AG20443 (cell line): ENCODE data around the gene SLC44A5.

Experiments
- DNase-seq: peaks from one replicate; pipeline ENCODE4 v3.0.0; 2012; ENCODE audit warnings: low spot score, mixed read lengths

The SLC44A5 gene

DNA sequence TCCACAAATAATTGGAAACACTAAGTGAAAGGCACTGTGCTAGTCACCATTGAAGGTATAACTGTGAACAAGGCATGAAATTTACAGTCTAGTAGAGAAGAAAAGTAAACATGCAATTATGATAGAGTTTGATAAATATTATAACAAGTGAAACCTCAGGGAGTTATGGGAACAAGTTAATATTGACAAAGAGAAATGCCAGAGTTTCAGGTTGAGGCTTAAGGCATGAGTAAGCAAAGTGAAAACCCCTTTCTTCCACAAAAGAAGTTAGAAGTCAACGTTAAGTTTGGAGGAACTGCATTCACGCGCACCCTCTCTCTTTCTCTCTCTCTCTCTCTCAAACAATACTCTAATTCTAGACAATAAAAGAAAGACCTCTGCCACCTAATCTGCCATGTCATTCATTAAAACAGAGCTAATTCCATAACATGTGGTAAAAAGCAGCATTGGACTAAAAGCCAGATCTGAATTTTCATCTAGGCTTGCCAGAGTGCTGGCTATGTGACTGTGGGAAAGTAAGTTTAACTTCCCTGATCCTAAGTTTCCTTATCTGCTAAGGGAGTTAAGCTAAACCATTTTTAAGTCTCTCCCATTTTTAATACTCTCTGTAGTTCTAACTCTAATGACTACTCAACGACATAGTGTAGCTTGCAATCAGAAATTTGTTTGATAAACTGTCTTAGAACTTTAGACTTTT lies 22.0 kb downstream of the SLC44A5 start:
- DNase-seq: no peak

DNA sequence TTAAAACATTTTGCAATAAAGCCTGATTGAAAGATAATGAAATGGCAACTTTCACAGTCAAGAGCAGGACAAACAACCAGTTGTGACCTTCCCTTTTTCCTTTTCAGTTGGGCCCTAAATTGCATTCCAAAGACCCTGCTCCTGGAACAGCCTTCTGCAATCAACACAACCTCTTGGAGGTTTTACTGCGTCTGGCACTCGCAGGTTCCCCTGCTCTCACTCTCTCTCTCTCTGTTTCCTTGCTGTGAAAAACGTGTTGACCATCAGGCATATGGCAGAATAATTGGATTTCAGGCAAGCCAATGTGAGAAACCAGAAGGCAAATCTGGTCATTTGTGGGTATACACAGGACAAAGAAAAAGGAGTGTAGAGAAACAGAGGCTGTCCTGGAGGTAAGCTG lies 23.2 kb downstream of the SLC44A5 start:
- no peak for DNase-seq

- no peak for DNase-seq
Measured at GRCh38 chr1:75583282-75583681, 27.6 kb downstream of the SLC44A5 start.

- no peak for DNase-seq
Measured at GRCh38 chr1:75582725-75583261, 28.1 kb downstream of the SLC44A5 start.

DNA sequence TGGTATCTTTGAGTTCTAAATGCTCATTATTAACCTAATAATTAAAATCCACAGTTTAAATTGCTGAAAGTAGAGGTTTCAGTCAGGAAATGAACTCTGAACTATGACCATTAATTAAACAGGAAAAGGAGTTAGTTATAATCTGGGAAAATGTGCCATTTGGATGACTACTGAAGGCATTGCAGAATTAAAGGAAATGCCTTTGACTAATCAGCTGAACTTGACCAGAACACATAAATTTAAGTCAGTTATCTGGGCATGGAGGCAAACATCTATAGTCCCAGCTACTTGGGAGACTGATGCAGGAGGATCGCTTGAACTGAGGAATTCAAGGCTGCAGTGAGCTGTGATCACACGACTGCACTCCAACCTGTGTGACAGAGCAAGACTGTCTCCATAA lies 31.9 kb downstream of the SLC44A5 start:
- DNase-seq: no peak

DNA sequence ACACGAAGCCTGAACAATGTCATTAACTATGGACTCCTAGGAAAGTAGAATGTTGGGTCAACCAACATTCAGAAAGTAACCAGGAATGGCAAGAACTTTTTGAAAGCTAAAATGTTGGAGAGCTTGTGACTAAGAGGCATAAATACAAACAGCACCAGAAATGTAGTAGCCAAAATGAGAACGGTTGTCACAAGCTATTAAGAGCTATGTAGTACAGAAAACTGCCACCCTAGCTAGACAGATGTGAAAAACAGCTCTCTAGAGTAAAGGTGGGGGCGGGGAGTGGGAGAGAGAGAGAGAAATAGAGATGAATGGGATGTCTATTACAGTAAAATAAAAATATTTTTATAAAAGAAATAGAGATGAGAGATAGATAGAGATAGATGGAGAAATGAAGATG lies 35.1 kb downstream of the SLC44A5 start:
- no peak for DNase-seq

- DNase-seq: no peak
Measured at GRCh38 chr1:75567191-75567590, 43.7 kb downstream of the SLC44A5 start.

GRCh38 chr1:75559800-75560199 lies 51.1 kb downstream of the SLC44A5 start:
- DNase-seq: no peak

DNA sequence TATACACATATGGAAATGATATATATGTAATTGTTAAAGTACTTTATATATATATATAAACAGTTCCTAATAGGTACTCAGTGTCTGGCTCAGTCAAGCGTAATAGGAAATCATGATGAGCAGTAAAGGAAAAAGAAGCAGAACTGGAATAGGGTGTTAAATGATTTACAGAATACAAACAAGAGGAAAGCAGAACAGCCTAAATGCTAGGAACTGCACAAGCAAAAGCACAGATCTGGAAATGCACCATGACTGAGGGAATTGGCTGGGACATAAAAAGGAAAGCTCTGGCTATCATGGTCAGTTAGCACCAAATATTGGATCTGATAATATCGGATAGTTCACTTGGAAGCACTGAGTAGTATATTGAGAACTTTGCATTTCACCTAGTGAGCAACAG lies 51.8 kb downstream of the SLC44A5 start:
- no peak for DNase-seq

DNA sequence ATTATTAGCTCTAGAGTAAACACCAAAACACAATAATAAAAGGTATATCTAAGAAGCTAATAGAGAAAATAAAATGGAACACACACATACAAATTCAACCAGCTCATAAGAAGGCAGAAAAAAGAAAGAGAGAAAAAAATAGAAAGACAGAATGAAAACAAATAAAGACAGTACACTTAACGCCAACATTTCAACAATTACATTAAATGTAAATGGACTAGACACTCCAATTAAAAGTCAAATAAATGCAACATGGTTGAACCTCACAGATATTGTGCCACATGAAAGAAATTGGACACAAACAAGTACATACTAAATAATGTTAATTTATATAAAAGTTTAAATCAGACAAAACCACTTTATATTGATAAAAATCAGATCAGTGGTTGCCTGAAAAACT lies 56.0 kb downstream of the SLC44A5 start:
- no peak for DNase-seq

DNA sequence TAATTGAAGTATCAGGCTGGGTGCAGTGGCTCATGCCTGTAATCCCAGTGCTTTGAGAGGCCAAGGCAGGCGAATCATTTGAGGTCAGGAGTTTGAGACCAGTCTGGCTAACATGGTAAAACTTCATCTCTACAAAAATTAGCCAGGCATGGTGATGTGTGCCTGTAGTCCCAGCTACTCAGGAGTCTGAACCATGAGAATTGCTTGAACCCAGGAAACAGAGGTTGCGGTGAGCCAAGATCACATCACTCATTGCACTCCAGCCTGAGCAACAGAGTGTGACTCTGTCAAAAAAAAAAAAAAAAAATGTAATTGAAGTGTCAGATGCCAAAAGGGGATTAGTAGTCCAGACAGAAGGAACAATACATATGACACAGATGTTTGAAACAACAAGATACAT lies 56.7 kb downstream of the SLC44A5 start:
- DNase-seq: no peak

DNA sequence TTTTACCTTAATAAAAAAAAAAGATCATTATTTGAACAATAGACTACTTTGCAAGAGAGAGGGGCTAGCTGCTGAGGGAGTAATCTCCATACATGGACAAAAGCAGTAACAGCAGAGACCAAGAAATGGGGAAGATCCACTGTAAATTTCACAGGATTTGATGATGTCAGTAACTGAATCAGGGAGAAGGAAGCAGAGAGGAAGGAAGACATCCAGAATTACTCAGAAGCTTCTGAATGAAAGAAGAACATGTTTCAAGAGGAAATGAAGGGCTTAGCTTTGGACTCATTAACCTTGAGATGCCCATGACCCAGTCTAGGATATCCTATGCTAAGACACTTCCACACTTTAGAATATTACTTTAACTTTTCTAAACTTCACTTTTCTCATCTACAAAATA lies 60.4 kb downstream of the SLC44A5 start:
- DNase-seq: no peak

DNA sequence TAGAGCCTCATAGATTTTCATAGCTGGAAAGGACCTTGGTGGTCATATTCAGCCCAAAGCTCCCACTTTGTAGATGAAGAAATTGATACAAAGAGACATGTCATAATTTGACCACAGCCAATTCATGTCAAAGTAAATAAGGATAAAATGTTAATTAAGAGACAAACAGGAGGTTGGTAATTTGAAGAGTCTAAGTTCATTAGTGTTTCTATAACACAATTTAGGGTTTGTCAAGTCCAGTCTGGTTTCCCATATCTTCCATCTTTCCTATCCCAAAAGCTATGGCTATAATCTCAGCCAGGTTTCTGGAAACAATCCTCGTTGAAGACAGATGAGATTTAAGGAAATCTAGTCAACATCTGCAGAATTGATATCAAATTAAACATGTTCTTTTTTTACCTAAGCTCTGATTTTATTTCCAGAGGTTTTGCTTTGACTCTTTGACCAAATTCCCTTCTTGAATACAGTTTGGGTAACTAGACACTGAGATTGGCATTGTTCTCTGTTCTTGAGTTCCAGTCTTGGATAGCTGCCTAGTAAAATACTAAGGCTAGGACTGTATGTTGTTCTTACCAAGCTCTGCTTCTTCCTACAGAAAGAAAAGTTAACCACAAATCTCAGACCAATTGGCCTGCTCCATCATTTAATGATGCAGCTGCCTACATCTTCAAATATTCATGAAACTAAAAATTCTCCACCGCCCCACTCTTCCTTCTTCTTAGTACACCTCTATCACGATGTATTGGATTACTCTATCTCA lies 62.0 kb downstream of the SLC44A5 start:
- DNase-seq: no peak

- no peak for DNase-seq
Measured at GRCh38 chr1:75543705-75544104, 67.2 kb downstream of the SLC44A5 start.

DNA sequence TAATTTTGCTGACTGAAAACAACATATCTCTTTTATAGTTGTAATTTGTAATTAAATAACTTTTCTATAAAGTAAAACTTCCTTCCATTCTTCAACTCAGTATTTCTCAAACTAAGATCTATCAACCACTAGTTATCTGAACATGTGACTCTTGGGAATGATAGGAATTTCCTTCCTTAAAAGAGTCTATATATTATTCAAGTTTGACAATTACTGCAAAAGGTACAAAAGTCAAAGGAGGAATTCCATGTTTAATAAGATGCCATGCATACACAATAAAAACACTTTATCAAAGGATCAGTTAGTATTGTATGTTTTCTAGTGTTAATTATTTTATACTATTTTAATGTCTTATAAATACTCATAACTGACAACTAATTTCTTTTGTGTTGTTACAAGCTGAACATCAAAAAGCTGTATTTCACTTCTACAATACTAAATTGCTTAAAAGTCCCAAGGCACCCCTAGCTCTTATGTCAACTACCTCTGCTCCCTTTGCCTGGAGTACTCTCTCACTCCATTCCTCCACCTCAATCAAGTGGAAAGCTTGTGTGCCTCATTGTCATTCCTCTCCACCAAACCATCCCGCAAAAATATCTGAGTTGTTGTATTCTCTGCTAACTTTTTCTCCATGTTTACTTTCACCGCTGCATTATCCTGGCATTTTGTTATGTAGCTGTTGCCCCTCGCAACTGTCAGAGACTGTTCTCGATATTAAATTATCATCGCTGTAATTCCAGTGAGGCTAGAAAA lies 67.9 kb downstream of the SLC44A5 start:
- no peak for DNase-seq

DNA sequence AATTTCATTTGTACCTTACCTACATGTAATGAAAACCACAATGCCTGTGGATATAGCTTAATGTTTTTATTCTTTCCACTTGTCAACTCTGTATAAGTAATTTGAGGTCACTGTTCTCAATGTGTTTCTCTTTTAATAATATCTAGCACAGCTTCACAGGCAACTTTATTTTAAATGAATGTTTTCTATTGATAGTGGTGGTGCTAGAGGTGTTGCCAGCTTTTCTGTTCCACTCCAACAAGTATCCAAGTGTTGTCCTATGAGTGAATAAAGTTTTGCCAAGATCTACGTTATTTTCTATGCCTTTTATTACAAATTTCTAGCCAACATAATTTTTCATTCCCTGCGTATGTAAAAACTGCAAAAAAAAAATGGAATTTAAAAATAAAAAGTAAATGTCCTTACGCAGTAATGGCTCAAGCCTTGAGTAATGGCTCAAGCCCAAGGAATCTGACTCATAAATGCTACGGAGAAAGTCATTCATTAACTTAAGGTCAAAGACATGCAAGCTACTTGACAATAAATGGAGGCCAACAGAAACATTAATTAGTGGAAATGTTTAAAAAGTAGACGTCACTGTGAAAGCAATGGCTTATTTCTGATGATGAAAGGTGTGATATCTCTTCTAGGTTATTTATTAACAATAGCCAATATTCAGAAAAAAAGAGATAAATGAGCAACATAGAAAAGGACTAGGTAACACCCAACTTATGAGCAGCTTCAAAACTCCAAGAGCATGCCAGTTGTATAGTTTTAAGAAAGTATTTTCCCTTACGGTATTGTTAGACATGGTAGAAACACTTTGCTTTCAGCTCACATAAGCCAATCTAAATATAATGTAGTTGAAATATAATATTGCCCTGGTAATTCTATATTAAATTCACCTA lies 71.4 kb downstream of the SLC44A5 start:
- no peak for DNase-seq

GRCh38 chr1:75533085-75533484 lies 77.8 kb downstream of the SLC44A5 start:
- DNase-seq: no peak

DNA sequence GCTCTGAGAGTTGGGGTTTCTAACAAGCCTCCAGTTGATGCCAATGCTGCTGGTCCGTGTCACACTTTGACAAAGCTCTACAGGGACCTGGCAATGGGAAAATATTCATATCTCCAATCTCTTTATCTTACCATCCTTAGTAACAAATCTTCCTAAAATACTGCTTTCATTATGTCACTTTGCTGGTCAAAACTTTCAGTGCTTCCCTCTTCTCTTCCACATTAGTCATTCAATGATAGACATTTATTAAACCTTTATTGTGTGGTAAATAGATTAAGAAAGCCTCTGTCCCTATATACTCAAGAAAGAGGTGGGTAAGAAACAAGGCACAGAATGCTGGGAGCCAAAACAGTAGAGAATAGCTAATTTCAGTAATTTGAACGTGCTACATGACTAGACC lies 79.3 kb downstream of the SLC44A5 start:
- DNase-seq: no peak

GRCh38 chr1:75529488-75529887 lies 81.4 kb downstream of the SLC44A5 start:
- no peak for DNase-seq

DNA sequence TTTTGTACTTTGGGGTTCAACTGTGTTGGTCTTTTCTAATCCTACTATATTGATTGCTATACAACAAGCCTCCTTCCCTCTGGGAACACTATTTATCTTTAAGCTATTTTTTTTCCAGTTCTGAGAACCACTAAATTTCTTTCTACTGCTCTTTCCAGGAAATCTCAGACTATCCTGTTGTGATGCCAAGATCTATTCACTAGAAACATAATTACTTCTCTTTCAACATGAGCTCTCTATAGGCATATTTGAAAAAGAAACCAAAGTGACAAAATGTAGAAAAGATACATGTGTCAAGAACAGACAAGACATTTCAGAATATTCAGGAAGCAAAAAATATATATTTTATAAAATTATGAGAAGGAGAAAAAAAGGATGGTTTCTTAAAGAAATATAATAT lies 82.9 kb downstream of the SLC44A5 start:
- no peak for DNase-seq

DNA sequence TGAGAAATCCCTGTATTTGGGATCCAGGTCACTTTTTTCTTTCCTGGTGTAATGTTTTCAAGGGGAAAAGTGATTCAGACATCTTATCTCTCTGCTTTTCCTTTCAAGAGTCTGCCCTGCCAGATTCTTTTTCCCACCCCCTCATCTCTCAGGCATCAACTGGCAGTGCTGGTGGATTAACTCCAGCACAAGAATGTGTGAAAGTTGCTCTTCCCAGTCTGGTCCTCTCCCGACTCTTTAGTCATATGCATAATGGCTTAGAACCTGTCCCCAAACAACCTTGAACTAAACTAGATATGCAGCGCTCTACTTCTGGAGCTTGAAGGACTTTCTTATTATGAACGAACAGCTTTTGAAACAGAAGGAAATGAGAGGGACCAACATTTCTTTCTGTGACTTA lies 88.5 kb downstream of the SLC44A5 start:
- no peak for DNase-seq

DNA sequence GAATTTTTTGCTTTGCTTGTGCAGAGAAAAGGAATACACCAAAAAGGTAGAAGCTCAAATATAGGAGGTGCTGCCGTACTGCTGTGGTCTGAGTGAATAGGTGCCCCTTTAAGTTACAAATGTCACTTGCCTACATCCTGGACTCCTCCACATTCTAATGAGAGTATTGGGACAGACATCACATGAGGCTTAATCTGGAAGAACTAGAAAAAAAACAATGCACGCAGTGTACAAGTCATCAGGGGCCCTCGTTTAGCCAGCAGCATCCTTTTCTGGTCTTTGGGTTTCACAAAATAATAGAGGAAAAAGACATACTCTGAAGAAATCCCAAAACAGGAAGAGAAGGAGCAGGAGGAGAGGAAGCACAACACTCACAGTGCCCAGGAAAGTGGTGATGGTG lies 89.3 kb downstream of the SLC44A5 start:
- DNase-seq: no peak
